ENCODE measurements around the gene TFF1. TPM values are rescaled to one million over a fixed set of nuclear protein-coding genes. Genes with fewer than 3 reads are reported as not detected.

Gene TFF1
- total RNA-seq, 1 donor from 2014 or later, result 0.48 TPM

- Mint-ChIP-seq H3K27me3 (ENCODE audit: low read depth) (peaks cover 9% of the 10 kb centered on the region), H3K27ac (no peak overlapping the region), H3K36me3 (ENCODE audit: low read depth) (no peaks in the 10 kb centered on the region), H3K4me3 (ENCODE audit: low read depth) (no peak overlapping the region), H3K9me3 (peaks cover 2% of the 10 kb centered on the region), H3K4me1 (ENCODE audit: low read depth) (peaks cover 2% of the 10 kb centered on the region)
- no peak for DNase-seq (ENCODE audit: low spot score)
- intact Hi-C loops (cut with micrococcal nuclease), result no loop called here
Observed at GRCh38 chr21:42362198-42362597, 4.1 kb downstream of the TFF1 start.

GRCh38 chr21:42361286-42361685 is 5.0 kb downstream of the TFF1 start:
- Mint-ChIP-seq H3K4me3 (ENCODE audit: low read depth) (no peak overlapping the region), H3K27me3 (ENCODE audit: low read depth) (peaks cover 13% of the 10 kb centered on the region), H3K36me3 (ENCODE audit: low read depth) (no peaks in the 10 kb centered on the region), H3K9me3 (peaks cover 10% of the 10 kb centered on the region), H3K27ac (no peak overlapping the region), H3K4me1 (ENCODE audit: low read depth) (peaks cover 2% of the 10 kb centered on the region)
- intact Hi-C loops (cut with micrococcal nuclease), result no loop called here
- no peak for DNase-seq (ENCODE audit: low spot score)

- H3K9me3 Mint-ChIP-seq, result peaks cover 16% of the 10 kb centered on the region
- H3K36me3 Mint-ChIP-seq (ENCODE audit: low read depth), result peaks cover 3% of the 10 kb centered on the region
- H3K27me3 Mint-ChIP-seq (ENCODE audit: low read depth), result peaks cover 13% of the 10 kb centered on the region
- H3K4me3 Mint-ChIP-seq (ENCODE audit: low read depth), result no peak overlapping the region
- H3K27ac Mint-ChIP-seq, result no peak overlapping the region
- DNase-seq (ENCODE audit: low spot score), result no peak
- intact Hi-C loops (cut with micrococcal nuclease), result no loop called here
- peaks cover 2% of the 10 kb centered on the region for H3K4me1 Mint-ChIP-seq (ENCODE audit: low read depth)
Observed at GRCh38 chr21:42360317-42360716, 6.0 kb downstream of the TFF1 start.

GRCh38 chr21:42358937-42359336 is 7.4 kb downstream of the TFF1 start:
- peaks cover 2% of the 10 kb centered on the region for H3K4me1 Mint-ChIP-seq (ENCODE audit: low read depth)
- H3K36me3 Mint-ChIP-seq (ENCODE audit: low read depth), result peaks cover 3% of the 10 kb centered on the region
- H3K27ac Mint-ChIP-seq, result no peak overlapping the region
- no peak overlapping the region for H3K4me3 Mint-ChIP-seq (ENCODE audit: low read depth)
- H3K9me3 Mint-ChIP-seq, result peaks cover 30% of the 10 kb centered on the region
- intact Hi-C loops (cut with micrococcal nuclease), result no loop called here
- H3K27me3 Mint-ChIP-seq (ENCODE audit: low read depth), result peaks cover 12% of the 10 kb centered on the region
- DNase-seq (ENCODE audit: low spot score), result no peak

GRCh38 chr21:42358261-42358660 is 8.1 kb downstream of the TFF1 start:
- H3K4me3 Mint-ChIP-seq (ENCODE audit: low read depth), result no peak overlapping the region
- no peak overlapping the region for H3K27ac Mint-ChIP-seq
- intact Hi-C loops (cut with micrococcal nuclease), result no loop called here
- DNase-seq (ENCODE audit: low spot score), result no peak
- H3K27me3 Mint-ChIP-seq (ENCODE audit: low read depth), result peaks cover 15% of the 10 kb centered on the region
- H3K4me1 Mint-ChIP-seq (ENCODE audit: low read depth), result peaks cover 1% of the 10 kb centered on the region
- H3K36me3 Mint-ChIP-seq (ENCODE audit: low read depth), result peaks cover 3% of the 10 kb centered on the region
- peaks cover 37% of the 10 kb centered on the region for H3K9me3 Mint-ChIP-seq

- Mint-ChIP-seq H3K9me3 (peaks cover 37% of the 10 kb centered on the region), H3K4me3 (ENCODE audit: low read depth) (no peak overlapping the region), H3K4me1 (ENCODE audit: low read depth) (no peaks in the 10 kb centered on the region), H3K27ac (no peak overlapping the region), H3K27me3 (ENCODE audit: low read depth) (peaks cover 17% of the 10 kb centered on the region), H3K36me3 (ENCODE audit: low read depth) (peaks cover 3% of the 10 kb centered on the region)
- intact Hi-C loops (cut with micrococcal nuclease), result no loop called here
- no peak for DNase-seq (ENCODE audit: low spot score)
Observed at GRCh38 chr21:42357307-42357706, 9.0 kb downstream of the TFF1 start.

- no peak overlapping the region for H3K27ac Mint-ChIP-seq
- peaks cover 17% of the 10 kb centered on the region for H3K27me3 Mint-ChIP-seq (ENCODE audit: low read depth)
- H3K9me3 Mint-ChIP-seq, result peaks cover 37% of the 10 kb centered on the region
- DNase-seq (ENCODE audit: low spot score), result no peak
- intact Hi-C loops (cut with micrococcal nuclease), result no loop called here
- H3K4me3 Mint-ChIP-seq (ENCODE audit: low read depth), result no peak overlapping the region
- no peaks in the 10 kb centered on the region for H3K4me1 Mint-ChIP-seq (ENCODE audit: low read depth)
- H3K36me3 Mint-ChIP-seq (ENCODE audit: low read depth), result peaks cover 3% of the 10 kb centered on the region
Observed at GRCh38 chr21:42356650-42357049, 9.7 kb downstream of the TFF1 start.

GRCh38 chr21:42356046-42356445 is 10.3 kb downstream of the TFF1 start:
- Mint-ChIP-seq H3K4me1 (ENCODE audit: low read depth) (no peaks in the 10 kb centered on the region), H3K9me3 (peaks cover 37% of the 10 kb centered on the region), H3K36me3 (ENCODE audit: low read depth) (peaks cover 3% of the 10 kb centered on the region), H3K4me3 (ENCODE audit: low read depth) (no peak overlapping the region), H3K27ac (no peak overlapping the region), H3K27me3 (ENCODE audit: low read depth) (peaks cover 17% of the 10 kb centered on the region)
- intact Hi-C loops (cut with micrococcal nuclease), result no loop called here
- no peak for DNase-seq (ENCODE audit: low spot score)

- peaks cover 17% of the 10 kb centered on the region for H3K27me3 Mint-ChIP-seq (ENCODE audit: low read depth)
- no peak overlapping the region for H3K4me3 Mint-ChIP-seq (ENCODE audit: low read depth)
- peaks cover 3% of the 10 kb centered on the region for H3K36me3 Mint-ChIP-seq (ENCODE audit: low read depth)
- H3K9me3 Mint-ChIP-seq, result peaks cover 37% of the 10 kb centered on the region
- no peak for DNase-seq (ENCODE audit: low spot score)
- intact Hi-C loops (cut with micrococcal nuclease), result no loop called here
- H3K27ac Mint-ChIP-seq, result no peak overlapping the region
- no peaks in the 10 kb centered on the region for H3K4me1 Mint-ChIP-seq (ENCODE audit: low read depth)
Observed at GRCh38 chr21:42353623-42354022, 12.7 kb downstream of the TFF1 start.

GRCh38 chr21:42352441-42353095 is 13.8 kb downstream of the TFF1 start:
- no peak overlapping the region for H3K4me3 Mint-ChIP-seq (ENCODE audit: low read depth)
- peaks cover 3% of the 10 kb centered on the region for H3K36me3 Mint-ChIP-seq (ENCODE audit: low read depth)
- no peaks in the 10 kb centered on the region for H3K4me1 Mint-ChIP-seq (ENCODE audit: low read depth)
- peaks cover 14% of the 10 kb centered on the region for H3K27me3 Mint-ChIP-seq (ENCODE audit: low read depth)
- no peak for DNase-seq (ENCODE audit: low spot score)
- peaks cover 37% of the 10 kb centered on the region for H3K9me3 Mint-ChIP-seq
- H3K27ac Mint-ChIP-seq, result no peak overlapping the region
- intact Hi-C loops (cut with micrococcal nuclease), result no loop called here

- no peaks in the 10 kb centered on the region for H3K4me1 Mint-ChIP-seq (ENCODE audit: low read depth)
- intact Hi-C loops (cut with micrococcal nuclease), result no loop called here
- H3K27ac Mint-ChIP-seq, result no peak overlapping the region
- H3K36me3 Mint-ChIP-seq (ENCODE audit: low read depth), result peaks cover 3% of the 10 kb centered on the region
- DNase-seq (ENCODE audit: low spot score), result no peak
- H3K9me3 Mint-ChIP-seq, result peaks cover 31% of the 10 kb centered on the region
- H3K4me3 Mint-ChIP-seq (ENCODE audit: low read depth), result no peak overlapping the region
- H3K27me3 Mint-ChIP-seq (ENCODE audit: low read depth), result peaks cover 10% of the 10 kb centered on the region
Observed at GRCh38 chr21:42351626-42352440, 14.5 kb downstream of the TFF1 start.

- Mint-ChIP-seq H3K9me3 (peaks cover 27% of the 10 kb centered on the region), H3K4me3 (ENCODE audit: low read depth) (no peak within 1 kb of the TSS), H3K4me1 (ENCODE audit: low read depth) (no peaks in the 10 kb centered on the region), H3K27me3 (ENCODE audit: low read depth) (peaks cover 9% of the 10 kb centered on the region), H3K27ac (no peak within 1 kb of the TSS), H3K36me3 (ENCODE audit: low read depth) (peaks cover 3% of the 10 kb centered on the region)
- no peak for DNase-seq (ENCODE audit: low spot score)
- intact Hi-C loops (cut with micrococcal nuclease), result no loop called here
Observed at GRCh38 chr21:42350927-42351426, 15.4 kb downstream of the TFF1 start, which contains the start of gene TFF2. Gene TFF2 (minus strand): TSS chr21:42350994. CDS start chr21:42350957, 37 bp downstream.

- H3K4me1 Mint-ChIP-seq (ENCODE audit: low read depth), result no peaks in the 10 kb centered on the region
- H3K4me3 Mint-ChIP-seq (ENCODE audit: low read depth), result no peak overlapping the region
- H3K27ac Mint-ChIP-seq, result no peak overlapping the region
- peaks cover 22% of the 10 kb centered on the region for H3K9me3 Mint-ChIP-seq
- intact Hi-C loops (cut with micrococcal nuclease), result no loop called here
- DNase-seq (ENCODE audit: low spot score), result no peak
- H3K27me3 Mint-ChIP-seq (ENCODE audit: low read depth), result peaks cover 9% of the 10 kb centered on the region
- H3K36me3 Mint-ChIP-seq (ENCODE audit: low read depth), result peaks cover under 1% of the 10 kb centered on the region
Observed at GRCh38 chr21:42350318-42350910, 15.9 kb downstream of the TFF1 start.
